Sigmoid colon (tissue), 4 donors: ENCODE results near the gene GMDS.

ENCODE experiments used
- POLR2A ChIP-seq, 2 donors: fragments of 450-650 bp; IDR thresholded peaks; one replicate each; pipeline ENCODE4 v1.6.1; 2016; ENCODE audit warnings: antibody characterized with exemption in 2 of 2, mild to moderate bottlenecking in 2 of 2, moderate library complexity in 2 of 2
- POLR2AphosphoS5 ChIP-seq, 4 donors: sonication (generic); formaldehyde crosslinking; IDR thresholded peaks; one replicate each; pipeline ENCODE4 v1.6.1; 2017; ENCODE audit warnings: antibody characterized with exemption in 4 of 4
- TF ChIP-seq, protein P1 (sequence below), 4 experiments: fragments of 450-650 bp in 3 of 4; fragments of 200-600 bp in 1 of 4; IDR thresholded peaks; one replicate each; pipeline ENCODE4 v1.5.1; 2016 to 2019; ENCODE audit warnings: antibody characterized with exemption in 4 of 4, mild to moderate bottlenecking in 3 of 4, moderate library complexity in 2 of 4

DNA sequence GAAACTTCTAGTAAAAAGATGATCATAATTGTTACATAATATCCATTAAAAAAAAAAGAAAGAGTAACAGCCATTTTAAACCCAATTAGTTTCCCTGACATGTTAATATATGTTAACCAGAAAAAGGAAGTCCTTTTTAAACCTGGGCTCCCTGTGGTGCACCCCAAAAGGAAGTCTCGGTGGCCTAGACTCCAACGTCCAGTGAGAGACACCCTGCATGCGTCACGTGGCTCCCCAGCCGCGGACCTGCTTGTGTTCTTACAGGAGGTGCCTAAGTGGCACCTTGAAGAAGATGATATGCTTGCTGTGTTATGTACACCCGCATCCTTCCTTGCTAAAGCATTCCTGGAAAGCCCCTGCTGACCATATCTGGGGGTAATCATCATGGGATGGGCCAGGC lies 585.6 kb downstream of the GMDS start:
- TF ChIP-seq, protein P1, sequence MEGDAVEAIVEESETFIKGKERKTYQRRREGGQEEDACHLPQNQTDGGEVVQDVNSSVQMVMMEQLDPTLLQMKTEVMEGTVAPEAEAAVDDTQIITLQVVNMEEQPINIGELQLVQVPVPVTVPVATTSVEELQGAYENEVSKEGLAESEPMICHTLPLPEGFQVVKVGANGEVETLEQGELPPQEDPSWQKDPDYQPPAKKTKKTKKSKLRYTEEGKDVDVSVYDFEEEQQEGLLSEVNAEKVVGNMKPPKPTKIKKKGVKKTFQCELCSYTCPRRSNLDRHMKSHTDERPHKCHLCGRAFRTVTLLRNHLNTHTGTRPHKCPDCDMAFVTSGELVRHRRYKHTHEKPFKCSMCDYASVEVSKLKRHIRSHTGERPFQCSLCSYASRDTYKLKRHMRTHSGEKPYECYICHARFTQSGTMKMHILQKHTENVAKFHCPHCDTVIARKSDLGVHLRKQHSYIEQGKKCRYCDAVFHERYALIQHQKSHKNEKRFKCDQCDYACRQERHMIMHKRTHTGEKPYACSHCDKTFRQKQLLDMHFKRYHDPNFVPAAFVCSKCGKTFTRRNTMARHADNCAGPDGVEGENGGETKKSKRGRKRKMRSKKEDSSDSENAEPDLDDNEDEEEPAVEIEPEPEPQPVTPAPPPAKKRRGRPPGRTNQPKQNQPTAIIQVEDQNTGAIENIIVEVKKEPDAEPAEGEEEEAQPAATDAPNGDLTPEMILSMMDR (IDR thresholded peaks at IDR 0.05) = no peak
- TF ChIP-seq POLR2AphosphoS5 (IDR thresholded peaks at IDR 0.05) (no peak), POLR2A (IDR thresholded peaks at IDR 0.05) (no peak)
